ENCODE measurements around the gene KPNA3. TPM values are rescaled to one million over a fixed set of nuclear protein-coding genes. Genes with fewer than 3 reads are reported as not detected.

The KPNA3 gene
- total RNA-seq, 1 experiment from 2014 or later = 49.7 TPM

DNA sequence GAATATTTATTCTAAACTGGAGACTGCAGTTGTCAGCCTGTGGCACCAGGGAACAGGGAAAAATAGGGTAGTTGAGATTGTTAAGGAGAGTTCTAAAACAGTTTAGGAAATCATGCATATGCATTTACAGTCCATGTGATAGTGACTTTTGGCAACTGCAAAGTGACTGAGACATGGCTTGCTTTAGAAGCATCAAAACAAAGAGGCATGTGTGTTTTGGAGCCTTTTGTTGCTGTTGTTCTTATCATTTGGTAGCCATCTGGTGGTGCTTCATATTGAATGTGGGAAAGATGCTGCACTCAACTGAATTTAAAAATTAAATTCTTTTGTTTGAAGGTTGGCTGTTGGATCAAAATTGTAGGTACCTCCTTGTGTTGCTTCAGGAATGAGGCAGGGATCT lies 91.0 kb downstream of the KPNA3 start:
- no peaks in the 10 kb centered on the region for H3K79me2 ChIP-seq (ENCODE audit: insufficient read depth, low read length)
- Mint-ChIP-seq H3K4me3 (no peak overlapping the region), H3K9me3 (no peaks in the 10 kb centered on the region), H3K36me3 (ENCODE audit: insufficient read depth in 1 of 3, low read depth in 3 of 3) (peaks cover 27 to 55% (median 46%) of the 10 kb centered on the region in 3 experiments; a peak in 6 of 7 replicates), H3K27ac (no peak overlapping the region; a peak in 1 of 7 replicates), H3K27me3 (ENCODE audit: low read depth) (no peaks in the 10 kb centered on the region), H3K4me1 (peaks cover 6 to 24% of the 10 kb centered on the region in 2 experiments)
- no peaks in the 10 kb centered on the region for H3K23me2 ChIP-seq (ENCODE audit: insufficient read length, low read depth, low read length, poor library complexity, severe bottlenecking)
- H3K79me1 ChIP-seq (ENCODE audit: insufficient read depth, low read depth, low read length, poor library complexity, severe bottlenecking) = no peaks in the 10 kb centered on the region
- no peak for DNase-seq
- H3K4me2 ChIP-seq (ENCODE audit: insufficient read depth, insufficient read length, low read length) = no peak overlapping the region
- H4K5ac ChIP-seq (ENCODE audit: insufficient read length, low read depth, low read length) = no peak overlapping the region
- H2AK5ac ChIP-seq (ENCODE audit: insufficient read length, low read length) = no peak overlapping the region
- no peak overlapping the region for H2BK15ac ChIP-seq (ENCODE audit: low read depth, low read length)
- H3K56ac ChIP-seq (ENCODE audit: insufficient read length, low read depth, low read length) = no peak overlapping the region
- no peaks in the 10 kb centered on the region for H3K9me3 ChIP-seq (ENCODE audit: control insufficient read depth, low read depth, low read length)
- H3K14ac ChIP-seq (ENCODE audit: insufficient read depth, low read length) = no peak overlapping the region
- H3T11ph ChIP-seq (ENCODE audit: low read length) = no peak overlapping the region
- no peak overlapping the region for H2AFZ ChIP-seq (ENCODE audit: low read length)
- peaks cover 3% of the 10 kb centered on the region; the same call in 1 of the 2 replicates for H3K4me1 ChIP-seq (ENCODE audit: insufficient read depth, low read length)
- no peak overlapping the region for H2BK12ac ChIP-seq (ENCODE audit: insufficient read length, low read depth, low read length)
- no peak overlapping the region for H3K4ac ChIP-seq (ENCODE audit: low read depth, low read length)
- no peaks in the 10 kb centered on the region for H4K20me1 ChIP-seq (ENCODE audit: control insufficient read depth, insufficient read depth, insufficient read length)
- H2BK5ac ChIP-seq (ENCODE audit: insufficient read length, low read length) = no peak overlapping the region
- no peak overlapping the region for H3K18ac ChIP-seq (ENCODE audit: insufficient read length, low read depth, low read length)
- H3K27ac ChIP-seq (ENCODE audit: insufficient read length, low read depth, low read length) = no peak overlapping the region
- H2BK20ac ChIP-seq (ENCODE audit: low read depth, low read length, poor library complexity, severe bottlenecking) = no peak overlapping the region
- H3K9ac ChIP-seq (ENCODE audit: extremely low read depth, insufficient read length, low read length) = no peak overlapping the region
- H3K27me3 ChIP-seq (ENCODE audit: insufficient read depth, low read length) = no peaks in the 10 kb centered on the region
- H3K23ac ChIP-seq (ENCODE audit: insufficient read length, low read depth, low read length) = no peak overlapping the region
- no peak overlapping the region for H4K91ac ChIP-seq (ENCODE audit: insufficient read length, low read depth, low read length)
- H4K8ac ChIP-seq (replicated peaks; ENCODE audit: insufficient read length, low read depth, low read length) = no peak overlapping the region
- H2BK120ac ChIP-seq (ENCODE audit: low read depth, low read length, poor library complexity, severe bottlenecking) = no peak overlapping the region
- TF ChIP-seq, protein P1, sequence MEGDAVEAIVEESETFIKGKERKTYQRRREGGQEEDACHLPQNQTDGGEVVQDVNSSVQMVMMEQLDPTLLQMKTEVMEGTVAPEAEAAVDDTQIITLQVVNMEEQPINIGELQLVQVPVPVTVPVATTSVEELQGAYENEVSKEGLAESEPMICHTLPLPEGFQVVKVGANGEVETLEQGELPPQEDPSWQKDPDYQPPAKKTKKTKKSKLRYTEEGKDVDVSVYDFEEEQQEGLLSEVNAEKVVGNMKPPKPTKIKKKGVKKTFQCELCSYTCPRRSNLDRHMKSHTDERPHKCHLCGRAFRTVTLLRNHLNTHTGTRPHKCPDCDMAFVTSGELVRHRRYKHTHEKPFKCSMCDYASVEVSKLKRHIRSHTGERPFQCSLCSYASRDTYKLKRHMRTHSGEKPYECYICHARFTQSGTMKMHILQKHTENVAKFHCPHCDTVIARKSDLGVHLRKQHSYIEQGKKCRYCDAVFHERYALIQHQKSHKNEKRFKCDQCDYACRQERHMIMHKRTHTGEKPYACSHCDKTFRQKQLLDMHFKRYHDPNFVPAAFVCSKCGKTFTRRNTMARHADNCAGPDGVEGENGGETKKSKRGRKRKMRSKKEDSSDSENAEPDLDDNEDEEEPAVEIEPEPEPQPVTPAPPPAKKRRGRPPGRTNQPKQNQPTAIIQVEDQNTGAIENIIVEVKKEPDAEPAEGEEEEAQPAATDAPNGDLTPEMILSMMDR (conservative IDR thresholded peaks at IDR 0.05) = no peak
